Measurements from ENCODE around the gene NMT1. TPM values are rescaled to one million over a fixed set of nuclear protein-coding genes. Genes with fewer than 3 reads are reported as not detected.

The NMT1 gene
- total RNA-seq, 1 donor from 2014 or later = 96.5 TPM

- H3K4me3 Mint-ChIP-seq (ENCODE audit: unreplicated experiment) = no peak overlapping the region
- no peak for DNase-seq
- no peaks in the 10 kb centered on the region for H3K36me3 Mint-ChIP-seq (ENCODE audit: unreplicated experiment)
- H3K27me3 Mint-ChIP-seq (ENCODE audit: unreplicated experiment) = peaks cover 2% of the 10 kb centered on the region
- TF ChIP-seq, protein P1, sequence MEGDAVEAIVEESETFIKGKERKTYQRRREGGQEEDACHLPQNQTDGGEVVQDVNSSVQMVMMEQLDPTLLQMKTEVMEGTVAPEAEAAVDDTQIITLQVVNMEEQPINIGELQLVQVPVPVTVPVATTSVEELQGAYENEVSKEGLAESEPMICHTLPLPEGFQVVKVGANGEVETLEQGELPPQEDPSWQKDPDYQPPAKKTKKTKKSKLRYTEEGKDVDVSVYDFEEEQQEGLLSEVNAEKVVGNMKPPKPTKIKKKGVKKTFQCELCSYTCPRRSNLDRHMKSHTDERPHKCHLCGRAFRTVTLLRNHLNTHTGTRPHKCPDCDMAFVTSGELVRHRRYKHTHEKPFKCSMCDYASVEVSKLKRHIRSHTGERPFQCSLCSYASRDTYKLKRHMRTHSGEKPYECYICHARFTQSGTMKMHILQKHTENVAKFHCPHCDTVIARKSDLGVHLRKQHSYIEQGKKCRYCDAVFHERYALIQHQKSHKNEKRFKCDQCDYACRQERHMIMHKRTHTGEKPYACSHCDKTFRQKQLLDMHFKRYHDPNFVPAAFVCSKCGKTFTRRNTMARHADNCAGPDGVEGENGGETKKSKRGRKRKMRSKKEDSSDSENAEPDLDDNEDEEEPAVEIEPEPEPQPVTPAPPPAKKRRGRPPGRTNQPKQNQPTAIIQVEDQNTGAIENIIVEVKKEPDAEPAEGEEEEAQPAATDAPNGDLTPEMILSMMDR (IDR thresholded peaks at IDR 0.05; ENCODE audit: partially characterized antibody, unreplicated experiment) = no peak
- no peak overlapping the region for H3K27ac Mint-ChIP-seq (ENCODE audit: unreplicated experiment)
- no peaks in the 10 kb centered on the region for H3K9me3 Mint-ChIP-seq (ENCODE audit: unreplicated experiment)
- H3K4me1 Mint-ChIP-seq (ENCODE audit: low read depth, unreplicated experiment) = peaks cover 9% of the 10 kb centered on the region
Observed at GRCh38 chr17:45114117-45114932, 53.2 kb downstream of the NMT1 start.

DNA sequence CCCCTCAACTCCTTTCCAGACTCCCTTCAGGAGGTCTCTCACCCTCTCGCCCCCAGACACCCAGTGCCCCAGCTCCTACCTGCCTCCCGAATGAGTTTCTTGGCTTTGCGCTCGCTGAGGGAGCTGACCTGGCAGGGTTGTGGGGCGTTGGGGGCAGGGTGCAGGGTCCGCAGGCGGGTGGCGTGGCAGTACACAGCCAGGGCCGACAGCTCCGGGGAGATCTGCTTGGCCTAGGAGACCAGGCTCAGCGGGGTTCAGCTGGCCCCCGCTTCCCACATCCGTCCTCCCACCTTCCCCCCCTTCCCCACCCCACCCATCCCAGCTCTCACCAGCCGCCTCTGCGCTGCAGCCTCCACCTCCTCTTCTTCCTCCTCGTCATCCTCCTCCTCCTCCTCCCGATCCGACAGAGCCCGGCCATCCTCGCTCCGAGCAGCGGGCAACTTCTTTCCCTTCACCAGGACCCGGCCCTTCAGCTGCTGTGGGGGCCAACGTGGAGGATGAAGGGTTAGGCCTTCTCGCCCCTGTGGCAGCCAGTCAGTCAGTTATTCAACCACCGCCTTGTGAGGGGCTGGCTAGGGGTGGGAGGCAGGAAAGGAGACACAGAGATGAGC is 54.0 kb downstream of the NMT1 start:
- TF ChIP-seq, protein P1 (IDR thresholded peaks at IDR 0.05; ENCODE audit: partially characterized antibody, unreplicated experiment) = no peak
- H3K27me3 Mint-ChIP-seq (ENCODE audit: unreplicated experiment) = peaks cover 2% of the 10 kb centered on the region
- peaks cover 9% of the 10 kb centered on the region for H3K4me1 Mint-ChIP-seq (ENCODE audit: low read depth, unreplicated experiment)
- DNase-seq = no peak
- H3K4me3 Mint-ChIP-seq (ENCODE audit: unreplicated experiment) = no peak overlapping the region
- H3K27ac Mint-ChIP-seq (ENCODE audit: unreplicated experiment) = no peak overlapping the region
- no peaks in the 10 kb centered on the region for H3K36me3 Mint-ChIP-seq (ENCODE audit: unreplicated experiment)
- no peaks in the 10 kb centered on the region for H3K9me3 Mint-ChIP-seq (ENCODE audit: unreplicated experiment)

DNA sequence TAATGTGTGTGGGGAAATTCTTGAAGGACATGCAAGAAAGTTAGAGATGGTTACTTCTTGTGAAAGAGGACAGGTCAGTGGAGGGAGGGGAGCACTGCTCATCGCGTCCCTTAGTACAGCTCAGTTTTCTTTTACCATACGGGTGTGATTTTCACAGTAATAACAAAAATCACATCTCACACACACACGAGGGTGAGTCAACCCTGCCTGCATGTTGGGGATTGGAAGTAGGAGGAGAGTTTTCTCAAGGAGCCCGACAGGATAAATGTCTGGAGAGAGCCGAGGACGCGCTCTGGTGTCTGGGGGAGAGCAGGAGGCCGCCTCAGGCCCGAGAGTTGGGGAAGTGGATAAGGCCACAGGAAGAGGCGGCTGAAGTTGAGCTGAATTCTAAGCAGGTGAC is 54.8 kb downstream of the NMT1 start:
- H3K27me3 Mint-ChIP-seq (ENCODE audit: unreplicated experiment) = peaks cover 2% of the 10 kb centered on the region
- no peaks in the 10 kb centered on the region for H3K9me3 Mint-ChIP-seq (ENCODE audit: unreplicated experiment)
- no peaks in the 10 kb centered on the region for H3K36me3 Mint-ChIP-seq (ENCODE audit: unreplicated experiment)
- TF ChIP-seq, protein P1 (IDR thresholded peaks at IDR 0.05; ENCODE audit: partially characterized antibody, unreplicated experiment) = no peak
- H3K4me3 Mint-ChIP-seq (ENCODE audit: unreplicated experiment) = peak overlapping the region; percentile 23
- no peak overlapping the region for H3K27ac Mint-ChIP-seq (ENCODE audit: unreplicated experiment)
- peaks cover 9% of the 10 kb centered on the region for H3K4me1 Mint-ChIP-seq (ENCODE audit: low read depth, unreplicated experiment)
- no peak for DNase-seq

GRCh38 chr17:45116434-45117016 is 55.4 kb downstream of the NMT1 start:
- Mint-ChIP-seq H3K4me3 (ENCODE audit: unreplicated experiment) (no peak overlapping the region), H3K4me1 (ENCODE audit: low read depth, unreplicated experiment) (peaks cover 9% of the 10 kb centered on the region), H3K9me3 (ENCODE audit: unreplicated experiment) (no peaks in the 10 kb centered on the region), H3K27ac (ENCODE audit: unreplicated experiment) (no peak overlapping the region), H3K36me3 (ENCODE audit: unreplicated experiment) (no peaks in the 10 kb centered on the region), H3K27me3 (ENCODE audit: unreplicated experiment) (peaks cover 2% of the 10 kb centered on the region)
- TF ChIP-seq, protein P1 (IDR thresholded peaks at IDR 0.05; ENCODE audit: partially characterized antibody, unreplicated experiment) = no peak
- DNase-seq = no peak

DNA sequence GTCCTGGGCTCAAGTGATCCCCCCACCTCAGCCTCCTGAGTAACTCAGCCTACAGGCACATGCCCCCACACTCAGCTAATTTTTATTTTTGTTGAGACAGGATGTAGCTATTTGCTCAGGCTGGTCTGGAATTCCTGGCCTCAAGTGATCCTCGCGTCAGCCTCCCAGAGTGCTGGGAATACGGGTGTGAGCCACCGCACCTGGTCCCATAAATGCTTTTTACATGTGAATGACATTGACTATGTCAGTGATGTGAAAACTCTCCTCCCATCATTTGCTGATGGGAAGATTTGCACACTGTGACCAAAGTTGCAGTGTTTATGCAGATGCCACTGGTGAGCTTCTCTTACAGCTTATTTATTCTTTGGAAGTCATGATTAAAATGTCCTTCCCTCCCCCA is 56.2 kb downstream of the NMT1 start:
- TF ChIP-seq, protein P1 (IDR thresholded peaks at IDR 0.05; ENCODE audit: partially characterized antibody, unreplicated experiment) = no peak
- Mint-ChIP-seq H3K4me1 (ENCODE audit: low read depth, unreplicated experiment) (peaks cover 9% of the 10 kb centered on the region), H3K36me3 (ENCODE audit: unreplicated experiment) (no peaks in the 10 kb centered on the region), H3K27ac (ENCODE audit: unreplicated experiment) (no peak overlapping the region), H3K9me3 (ENCODE audit: unreplicated experiment) (no peaks in the 10 kb centered on the region), H3K4me3 (ENCODE audit: unreplicated experiment) (no peak overlapping the region), H3K27me3 (ENCODE audit: unreplicated experiment) (peaks cover 2% of the 10 kb centered on the region)
- no peak for DNase-seq
